Body of pancreas (tissue), 4 donors: Measurements from ENCODE around the gene SAMD13.

ENCODE experiments used
- POLR2A ChIP-seq, 3 donors: fragments of 450-650 bp; IDR thresholded peaks; one replicate each; pipeline ENCODE4 v1.6.1; 2016; ENCODE audit warnings: antibody characterized with exemption in 3 of 3, mild to moderate bottlenecking in 2 of 3
- TF ChIP-seq, protein P1 (sequence below), 7 experiments: fragments of 450-650 bp in 4 of 7; fragments of 200-600 bp in 3 of 7; sonication (generic) in 3 of 7; IDR thresholded peaks; one replicate each; pipeline ENCODE4 v1.5.1; 2016 to 2019; ENCODE audit warnings: antibody characterized with exemption in 7 of 7

DNA sequence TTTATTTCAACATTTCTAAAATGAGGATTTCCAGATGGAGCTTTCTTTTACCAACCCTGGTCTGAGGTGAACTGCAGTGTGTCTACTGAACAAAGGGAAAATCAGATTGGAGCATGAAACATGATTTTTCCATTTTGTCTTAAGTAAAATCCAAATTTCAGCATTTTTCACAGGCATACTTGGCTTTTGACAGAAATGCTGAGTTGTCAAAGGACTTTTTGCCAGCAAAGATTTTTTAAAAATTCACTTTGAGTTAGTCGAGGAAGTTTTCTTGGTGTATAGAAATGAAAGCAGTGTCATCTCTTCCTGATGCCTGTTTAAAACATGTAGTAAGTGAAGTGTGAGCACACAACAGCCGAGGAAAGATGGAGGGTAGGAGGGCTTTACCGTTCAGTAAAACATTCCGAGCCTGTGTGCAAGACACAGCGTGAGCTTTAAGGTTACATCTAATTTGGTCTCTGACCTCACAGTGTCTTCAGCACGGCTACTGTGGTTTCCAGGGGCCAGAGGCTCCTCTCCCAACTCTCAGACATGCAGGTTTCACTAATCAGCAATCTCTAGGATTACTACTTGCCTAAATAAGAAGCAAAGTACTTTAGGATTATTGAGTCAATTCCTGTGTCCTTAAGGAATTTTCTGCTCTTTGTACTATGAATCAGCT lies 45.9 kb downstream of the SAMD13 start:
- no peak for TF ChIP-seq POLR2A (IDR thresholded peaks at IDR 0.05)
- TF ChIP-seq, protein P1, sequence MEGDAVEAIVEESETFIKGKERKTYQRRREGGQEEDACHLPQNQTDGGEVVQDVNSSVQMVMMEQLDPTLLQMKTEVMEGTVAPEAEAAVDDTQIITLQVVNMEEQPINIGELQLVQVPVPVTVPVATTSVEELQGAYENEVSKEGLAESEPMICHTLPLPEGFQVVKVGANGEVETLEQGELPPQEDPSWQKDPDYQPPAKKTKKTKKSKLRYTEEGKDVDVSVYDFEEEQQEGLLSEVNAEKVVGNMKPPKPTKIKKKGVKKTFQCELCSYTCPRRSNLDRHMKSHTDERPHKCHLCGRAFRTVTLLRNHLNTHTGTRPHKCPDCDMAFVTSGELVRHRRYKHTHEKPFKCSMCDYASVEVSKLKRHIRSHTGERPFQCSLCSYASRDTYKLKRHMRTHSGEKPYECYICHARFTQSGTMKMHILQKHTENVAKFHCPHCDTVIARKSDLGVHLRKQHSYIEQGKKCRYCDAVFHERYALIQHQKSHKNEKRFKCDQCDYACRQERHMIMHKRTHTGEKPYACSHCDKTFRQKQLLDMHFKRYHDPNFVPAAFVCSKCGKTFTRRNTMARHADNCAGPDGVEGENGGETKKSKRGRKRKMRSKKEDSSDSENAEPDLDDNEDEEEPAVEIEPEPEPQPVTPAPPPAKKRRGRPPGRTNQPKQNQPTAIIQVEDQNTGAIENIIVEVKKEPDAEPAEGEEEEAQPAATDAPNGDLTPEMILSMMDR (IDR thresholded peaks at IDR 0.05) = no peak
